LNCAP (cell line): ENCODE data around the gene PARD3B.

Experiments used
- TF ChIP-seq, protein P1 (sequence below): fragments of 450-650 bp; IDR thresholded peaks from 2 replicates; pipeline ENCODE4 v1.5.1; 2017; ENCODE audit warnings: mild to moderate bottlenecking

The PARD3B gene

DNA sequence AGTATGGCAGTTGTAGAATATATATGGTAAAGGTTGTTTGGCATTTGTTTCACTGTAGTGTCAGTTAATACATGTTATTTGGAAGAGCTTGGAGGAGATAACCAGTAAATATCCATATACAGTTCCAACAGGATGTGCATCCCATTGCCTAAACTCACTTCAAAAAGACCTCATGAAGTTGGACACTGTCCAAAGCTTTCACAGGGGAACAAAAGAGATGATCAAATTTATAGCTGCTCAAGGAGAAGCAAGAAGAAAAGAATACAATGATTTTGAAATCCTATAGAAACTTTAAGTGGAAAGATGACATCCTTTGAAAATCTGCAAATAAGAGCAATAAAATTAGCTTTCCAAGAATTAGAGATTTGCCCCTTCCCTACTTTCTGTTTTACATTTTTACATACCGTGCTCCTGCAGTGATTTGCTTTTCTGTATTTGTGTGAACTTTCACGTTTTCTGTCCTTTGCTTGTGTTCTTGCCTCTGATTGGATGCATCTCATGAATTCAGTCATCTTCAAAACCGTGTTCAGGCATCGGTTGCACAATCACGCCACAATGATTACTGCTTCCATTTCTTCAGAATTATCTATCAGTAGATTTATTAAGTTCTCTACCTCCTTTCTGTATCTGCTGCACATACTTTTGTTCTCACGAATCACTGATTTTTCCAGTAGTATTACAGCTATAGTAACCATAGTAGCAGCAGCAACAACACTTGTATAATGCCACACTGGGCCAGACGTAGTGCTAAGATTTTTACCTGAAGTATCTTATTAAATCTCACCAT is 83.8 kb downstream of the PARD3B start:
- TF ChIP-seq, protein P1, sequence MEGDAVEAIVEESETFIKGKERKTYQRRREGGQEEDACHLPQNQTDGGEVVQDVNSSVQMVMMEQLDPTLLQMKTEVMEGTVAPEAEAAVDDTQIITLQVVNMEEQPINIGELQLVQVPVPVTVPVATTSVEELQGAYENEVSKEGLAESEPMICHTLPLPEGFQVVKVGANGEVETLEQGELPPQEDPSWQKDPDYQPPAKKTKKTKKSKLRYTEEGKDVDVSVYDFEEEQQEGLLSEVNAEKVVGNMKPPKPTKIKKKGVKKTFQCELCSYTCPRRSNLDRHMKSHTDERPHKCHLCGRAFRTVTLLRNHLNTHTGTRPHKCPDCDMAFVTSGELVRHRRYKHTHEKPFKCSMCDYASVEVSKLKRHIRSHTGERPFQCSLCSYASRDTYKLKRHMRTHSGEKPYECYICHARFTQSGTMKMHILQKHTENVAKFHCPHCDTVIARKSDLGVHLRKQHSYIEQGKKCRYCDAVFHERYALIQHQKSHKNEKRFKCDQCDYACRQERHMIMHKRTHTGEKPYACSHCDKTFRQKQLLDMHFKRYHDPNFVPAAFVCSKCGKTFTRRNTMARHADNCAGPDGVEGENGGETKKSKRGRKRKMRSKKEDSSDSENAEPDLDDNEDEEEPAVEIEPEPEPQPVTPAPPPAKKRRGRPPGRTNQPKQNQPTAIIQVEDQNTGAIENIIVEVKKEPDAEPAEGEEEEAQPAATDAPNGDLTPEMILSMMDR = no peak

DNA sequence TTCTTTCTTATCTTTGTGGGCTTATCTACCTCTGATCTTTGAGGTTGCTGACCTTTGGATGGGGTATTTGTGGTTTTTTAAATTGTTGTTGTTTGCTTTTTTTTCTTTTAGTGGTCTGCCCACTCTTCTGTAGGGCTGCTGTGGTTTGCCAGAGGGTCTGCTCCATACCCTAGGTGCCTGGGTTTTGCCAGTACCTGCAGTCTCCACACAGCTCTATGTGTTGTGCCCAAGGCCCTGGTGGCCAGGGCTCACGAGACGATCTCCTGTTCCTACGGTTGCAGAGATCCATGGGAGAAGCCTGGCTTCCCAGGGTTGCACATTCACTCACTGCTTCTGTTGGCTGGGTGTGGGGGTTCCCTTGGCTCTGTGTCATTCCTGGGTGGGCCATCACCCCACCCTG is 87.1 kb downstream of the PARD3B start:
- TF ChIP-seq, protein P1 = no peak

DNA sequence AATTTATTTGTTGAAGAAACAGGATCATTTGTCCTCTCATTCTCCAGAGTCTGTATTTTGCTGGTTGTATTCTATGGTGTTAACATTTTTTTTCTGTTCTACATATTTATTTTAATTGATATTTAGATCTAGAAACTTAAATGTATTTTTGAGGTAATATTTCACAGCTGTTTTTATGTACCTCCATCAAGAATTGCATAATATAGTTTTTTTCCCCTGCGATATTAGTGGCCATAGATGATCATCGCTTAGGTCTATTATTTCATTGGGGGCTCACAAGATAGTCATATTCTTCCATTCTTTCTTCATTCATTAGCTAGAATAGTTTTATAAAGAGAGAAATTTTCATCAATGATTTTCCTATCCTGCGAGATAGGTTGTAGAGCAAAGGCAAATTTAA is 89.3 kb downstream of the PARD3B start:
- TF ChIP-seq, protein P1 = no peak

DNA sequence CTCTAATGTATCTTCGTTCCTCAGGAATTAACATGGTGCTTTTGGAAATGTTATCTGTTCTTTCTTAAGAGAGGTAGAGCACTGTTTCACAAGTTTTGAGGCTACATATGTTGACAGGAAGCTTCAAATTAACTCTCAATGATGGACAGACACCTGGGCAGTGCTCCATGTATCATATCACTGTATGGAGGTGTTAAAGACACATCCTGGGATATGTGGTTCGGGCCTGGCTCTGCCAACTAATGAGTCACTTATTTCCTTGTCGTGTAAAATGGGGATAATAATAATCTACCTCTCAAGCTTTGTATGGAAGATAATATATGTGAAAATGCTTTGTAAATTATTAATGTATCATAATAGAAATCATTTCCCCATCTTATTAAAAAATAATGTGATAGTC is 90.2 kb downstream of the PARD3B start:
- TF ChIP-seq, protein P1 = no peak

DNA sequence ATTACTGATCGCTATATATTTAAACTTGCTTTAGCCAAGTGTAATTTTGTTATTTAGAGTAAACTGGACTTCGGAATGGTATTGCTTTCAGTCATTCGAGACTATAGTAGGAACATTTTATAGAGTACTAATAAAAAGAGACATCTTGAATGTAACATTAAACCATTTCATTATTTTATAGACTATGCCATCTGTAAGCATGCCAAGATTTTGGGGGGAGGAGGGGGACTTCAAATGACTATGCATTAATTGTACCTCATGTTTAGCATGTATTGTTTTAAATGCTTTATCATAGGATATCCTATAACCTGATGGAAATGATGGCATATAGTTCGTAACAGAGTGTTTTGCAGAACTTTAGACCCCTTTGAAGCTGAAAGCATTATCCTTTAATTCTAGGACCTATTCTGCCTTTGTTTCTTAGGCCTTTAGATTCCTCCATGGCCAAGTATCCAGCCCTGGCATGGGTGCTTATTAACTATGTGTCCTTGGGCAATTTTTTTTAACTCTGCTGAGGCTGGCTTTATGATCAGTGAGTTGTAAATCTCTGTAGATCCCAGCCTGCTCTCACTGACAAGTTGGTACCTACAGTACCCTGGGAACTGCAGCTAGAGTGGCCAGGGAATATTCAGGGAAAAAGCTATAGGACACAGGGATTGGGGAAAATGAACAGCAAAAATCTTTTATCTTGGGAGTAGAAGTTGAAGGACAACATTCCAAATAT is 93.4 kb downstream of the PARD3B start:
- TF ChIP-seq, protein P1 = no peak

DNA sequence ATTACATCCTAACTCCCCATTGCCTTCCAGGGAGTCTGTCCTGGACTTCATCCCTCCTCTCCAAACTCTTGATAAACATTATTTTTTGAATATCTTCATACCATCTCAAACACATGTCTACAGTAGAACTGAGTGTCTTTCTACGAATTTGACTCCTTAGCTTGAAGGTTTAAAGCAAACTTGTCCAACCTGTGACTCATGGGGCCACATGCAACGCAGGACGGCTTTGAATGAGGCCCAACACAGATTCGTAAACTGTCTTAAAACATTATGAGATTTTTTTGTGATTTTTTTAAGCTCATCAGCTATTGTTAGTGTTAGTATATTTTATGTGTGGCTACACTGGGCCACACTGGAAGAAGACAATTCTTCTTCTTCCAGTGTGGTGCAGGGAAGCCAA is 98.1 kb downstream of the PARD3B start:
- TF ChIP-seq, protein P1 = no peak

DNA sequence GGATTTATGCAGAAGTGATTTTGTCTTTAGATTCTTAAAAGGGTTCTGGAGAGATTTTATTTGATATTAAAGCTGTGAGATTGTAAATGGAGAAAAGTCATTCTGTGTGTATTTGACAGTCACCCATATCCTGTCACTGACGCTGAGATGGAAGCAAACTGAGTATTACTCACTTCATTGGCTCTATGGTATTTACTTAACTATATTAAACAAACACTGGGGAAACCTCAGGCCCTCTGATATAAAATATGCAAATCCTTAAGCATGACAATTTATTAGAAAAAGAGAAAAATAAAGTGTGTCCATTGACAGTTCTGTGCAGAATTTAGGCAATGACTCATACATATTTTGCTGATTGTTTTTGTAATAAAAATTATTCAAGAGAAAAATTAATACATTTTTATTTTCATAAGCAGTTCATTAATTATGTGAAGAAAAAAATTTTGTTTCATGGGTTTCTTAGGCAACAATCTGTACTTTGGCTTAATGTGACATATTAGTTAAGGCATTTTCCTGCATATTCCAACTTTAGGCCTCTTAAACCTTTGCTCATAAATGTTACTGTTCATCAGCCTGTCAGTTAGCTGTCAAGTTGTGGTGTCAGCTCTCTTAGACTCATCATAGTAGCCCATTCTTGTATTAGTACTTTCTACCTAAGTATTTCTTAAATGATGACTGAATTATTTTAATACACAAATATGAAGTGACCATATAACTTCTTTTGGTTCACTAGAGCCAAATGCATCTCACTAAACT is 99.9 kb downstream of the PARD3B start:
- TF ChIP-seq, protein P1 = no peak
